ENCODE data around the gene BBS9. TPM values are rescaled to one million over a fixed set of nuclear protein-coding genes. Genes with fewer than 3 reads are reported as not detected.
"Not testable (repeated sequence)": the region's sequence is repeated elsewhere in the genome, so short reads cannot be mapped to it uniquely, and the experiment has no call there.

The BBS9 gene
- total and polyA plus RNA-seq, 2 donors: 7.3 to 72.8 TPM

DNA sequence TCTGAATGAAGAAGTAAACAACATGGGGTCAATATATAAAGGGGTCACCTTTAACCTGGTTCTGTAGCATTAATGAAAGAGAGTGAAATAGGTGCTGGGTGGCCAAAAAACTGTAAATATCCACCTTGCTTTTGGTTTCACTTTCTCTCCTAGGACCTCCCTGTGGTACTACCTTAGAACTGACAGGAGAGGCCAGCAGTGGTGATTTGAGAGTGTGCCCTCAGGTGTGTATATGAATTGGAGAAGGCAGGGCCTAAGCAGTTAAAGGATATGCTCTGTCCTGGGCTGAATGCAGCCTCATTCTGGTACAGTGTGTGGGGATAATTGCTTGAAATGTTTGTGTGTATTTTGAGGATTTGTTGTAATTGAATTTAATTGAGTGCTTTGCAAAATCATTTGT lies 62.0 kb downstream of the BBS9 start:
- Histone ChIP-seq H3K4me1 (ENCODE audit: insufficient read depth) (no peaks in the 10 kb centered on the region), H3K4me3 (ENCODE audit: low read depth, low read length) (no peak overlapping the region), H3K36me3 (ENCODE audit: insufficient read depth) (peaks cover 2% of the 10 kb centered on the region), H3K27ac (ENCODE audit: low read depth) (no peak overlapping the region)
- no peak for DNase-seq (ENCODE audit: extremely low spot score)

GRCh38 chr7:33192695-33193291 lies 63.4 kb downstream of the BBS9 start:
- no peak overlapping the region for H3K4me3 ChIP-seq (ENCODE audit: low read depth, low read length)
- peaks cover 2% of the 10 kb centered on the region for H3K36me3 ChIP-seq (ENCODE audit: insufficient read depth)
- no peak overlapping the region for H3K27ac ChIP-seq (ENCODE audit: low read depth)
- WGBS: 91% methylated on average over 2 of the region's 2 CpGs
- no peaks in the 10 kb centered on the region for H3K4me1 ChIP-seq (ENCODE audit: insufficient read depth)
- DNase-seq (ENCODE audit: extremely low spot score): no peak

DNA sequence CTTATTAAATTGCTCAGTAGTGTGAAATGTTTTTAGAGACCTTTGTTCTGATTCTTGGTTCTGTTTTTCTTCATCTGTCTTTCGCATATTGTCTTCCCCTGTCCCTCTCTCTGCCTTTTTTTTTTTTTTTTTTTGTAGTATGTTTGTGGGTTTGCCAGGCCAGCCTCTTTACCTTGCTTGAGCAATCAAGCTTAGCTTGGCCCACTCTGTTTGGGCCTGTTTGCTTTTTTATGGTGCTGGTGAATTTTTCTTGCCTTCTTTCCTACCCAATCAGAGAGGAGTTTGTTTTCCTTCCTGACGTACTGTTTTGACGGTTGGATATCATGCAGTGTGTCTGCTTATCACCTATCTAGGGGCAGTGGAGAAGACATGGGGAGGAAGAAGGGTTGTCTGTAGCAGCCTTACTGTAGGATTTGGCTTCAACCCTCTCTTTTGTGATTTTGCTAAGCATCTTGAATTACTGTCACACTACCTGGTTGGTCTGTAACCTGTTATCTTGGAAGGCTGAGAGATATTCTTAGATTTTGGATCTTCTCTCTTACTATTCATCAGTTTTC lies 64.0 kb downstream of the BBS9 start:
- DNase-seq (ENCODE audit: extremely low spot score): no peak
- Histone ChIP-seq H3K4me3 (ENCODE audit: low read depth, low read length) (no peak overlapping the region), H3K36me3 (ENCODE audit: insufficient read depth) (peaks cover 2% of the 10 kb centered on the region), H3K4me1 (ENCODE audit: insufficient read depth) (no peaks in the 10 kb centered on the region), H3K27ac (ENCODE audit: low read depth) (no peak overlapping the region)
- 98% methylated on average over 3 of the region's 3 CpGs for WGBS

DNA sequence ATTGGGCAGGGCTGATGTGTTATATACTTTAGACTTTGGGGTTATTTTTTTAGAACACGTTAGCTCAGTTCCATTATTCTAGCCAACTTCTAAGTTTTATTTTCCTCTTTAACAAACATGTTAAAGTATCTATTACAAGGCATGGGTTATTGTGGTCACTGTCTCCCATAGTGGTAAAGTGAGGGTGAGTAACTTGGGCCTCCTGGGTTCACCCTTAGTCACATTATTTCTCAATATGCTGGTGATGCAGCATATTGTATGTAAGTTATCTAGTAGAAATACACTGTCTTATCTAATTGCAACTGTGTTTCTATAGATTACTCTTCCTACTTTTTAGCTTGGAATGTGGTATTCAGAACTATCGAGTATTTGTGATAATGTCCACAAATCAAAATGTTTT lies 65.9 kb downstream of the BBS9 start:
- Histone ChIP-seq H3K4me1 (ENCODE audit: insufficient read depth) (no peaks in the 10 kb centered on the region), H3K27ac (ENCODE audit: low read depth) (no peak overlapping the region), H3K4me3 (ENCODE audit: low read depth, low read length) (no peak overlapping the region), H3K36me3 (ENCODE audit: insufficient read depth) (peaks cover under 1% of the 10 kb centered on the region)
- DNase-seq (ENCODE audit: extremely low spot score): no peak
- WGBS: 88% methylated on average over 2 of the region's 2 CpGs

- DNase-seq (ENCODE audit: extremely low spot score): no peak
- Histone ChIP-seq H3K4me3 (ENCODE audit: low read depth, low read length) (no peak overlapping the region), H3K4me1 (ENCODE audit: insufficient read depth) (no peaks in the 10 kb centered on the region), H3K27ac (ENCODE audit: low read depth) (no peak overlapping the region), H3K36me3 (ENCODE audit: insufficient read depth) (no peaks in the 10 kb centered on the region)
- WGBS: 51% methylated on average over 2 of the region's 2 CpGs
Observed at GRCh38 chr7:33196221-33196620, 66.9 kb downstream of the BBS9 start.

DNA sequence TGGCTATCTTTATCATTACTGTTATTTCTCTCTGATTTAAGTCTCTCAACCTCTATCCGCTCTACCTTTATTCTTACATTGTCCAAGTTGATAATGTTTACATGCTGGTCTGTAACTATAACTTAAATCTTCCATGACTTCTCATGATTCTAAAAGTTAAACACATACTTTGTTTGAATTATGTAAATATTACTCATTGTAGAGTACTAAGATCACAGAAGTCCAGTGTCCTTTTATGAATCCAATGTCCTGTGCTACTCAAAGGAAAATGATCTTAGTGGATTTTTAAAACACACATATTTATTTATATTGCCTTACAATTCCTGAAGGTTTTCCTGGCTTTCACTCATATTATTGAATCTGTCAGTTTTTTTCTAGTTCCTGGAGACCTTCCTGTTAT lies 70.9 kb downstream of the BBS9 start:
- Histone ChIP-seq H3K4me3 (ENCODE audit: low read depth, low read length) (no peak overlapping the region), H3K4me1 (ENCODE audit: insufficient read depth) (no peaks in the 10 kb centered on the region), H3K36me3 (ENCODE audit: insufficient read depth) (no peaks in the 10 kb centered on the region), H3K27ac (ENCODE audit: low read depth) (no peak overlapping the region)
- 99% methylated on average over 1 of the region's 1 CpG for WGBS
- DNase-seq (ENCODE audit: extremely low spot score): no peak

DNA sequence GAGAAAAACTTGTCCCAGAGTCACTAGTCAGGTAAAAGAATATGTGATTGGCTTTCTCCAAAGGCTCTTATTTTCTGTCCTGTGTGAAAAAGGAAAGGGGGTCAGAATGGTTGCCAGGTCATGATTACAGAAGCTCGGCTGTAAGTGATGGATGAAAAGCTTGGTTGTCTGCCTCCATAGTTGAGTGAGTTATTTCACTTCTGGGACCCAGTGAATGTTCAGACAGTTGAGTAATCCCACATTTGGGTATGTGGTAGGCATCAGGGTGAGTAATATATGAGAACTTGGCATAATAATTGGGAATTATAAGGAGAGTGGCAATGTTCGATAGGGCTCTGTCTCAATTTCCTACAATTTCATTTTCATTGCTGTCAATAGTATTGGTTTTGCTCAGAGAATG lies 72.5 kb downstream of the BBS9 start:
- no peaks in the 10 kb centered on the region for H3K4me1 ChIP-seq (ENCODE audit: insufficient read depth)
- no peak overlapping the region for H3K4me3 ChIP-seq (ENCODE audit: low read depth, low read length)
- no peak for DNase-seq (ENCODE audit: extremely low spot score)
- H3K36me3 ChIP-seq (ENCODE audit: insufficient read depth): no peaks in the 10 kb centered on the region
- 97% methylated on average over 2 of the region's 2 CpGs for WGBS
- no peak overlapping the region for H3K27ac ChIP-seq (ENCODE audit: low read depth)

DNA sequence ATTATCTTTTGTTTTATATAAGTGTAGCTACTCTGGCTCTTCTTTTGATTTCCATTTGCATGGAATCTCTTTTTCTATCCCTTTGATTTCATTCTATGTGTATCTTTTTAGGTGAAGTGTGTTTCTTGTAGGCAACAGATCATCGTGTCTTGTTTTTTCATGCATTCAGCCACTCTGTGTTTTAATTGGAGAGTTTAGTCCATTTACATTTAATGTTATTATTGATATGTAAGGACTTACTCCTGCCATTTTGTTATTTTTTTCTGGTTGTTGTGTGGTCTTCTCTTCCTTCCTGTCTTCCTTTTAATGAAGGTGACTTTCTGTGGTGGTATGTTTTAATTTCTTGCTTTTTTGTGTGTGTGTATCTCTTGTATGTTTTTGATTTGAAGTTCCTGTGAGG lies 81.6 kb downstream of the BBS9 start:
- WGBS: 99% methylated on average over 1 of the region's 1 CpG
- DNase-seq (ENCODE audit: extremely low spot score): no peak
- H3K4me1 ChIP-seq (ENCODE audit: insufficient read depth): no peaks in the 10 kb centered on the region
- no peak overlapping the region for H3K4me3 ChIP-seq (ENCODE audit: low read depth, low read length)
- H3K36me3 ChIP-seq (ENCODE audit: insufficient read depth): no peaks in the 10 kb centered on the region
- H3K27ac ChIP-seq (ENCODE audit: low read depth): no peak overlapping the region

- DNase-seq (ENCODE audit: extremely low spot score): no peak
- H3K4me1 ChIP-seq (ENCODE audit: insufficient read depth): no peaks in the 10 kb centered on the region
- no peak overlapping the region for H3K27ac ChIP-seq (ENCODE audit: low read depth)
Observed at GRCh38 chr7:33212144-33212543, 82.8 kb downstream of the BBS9 start.

DNA sequence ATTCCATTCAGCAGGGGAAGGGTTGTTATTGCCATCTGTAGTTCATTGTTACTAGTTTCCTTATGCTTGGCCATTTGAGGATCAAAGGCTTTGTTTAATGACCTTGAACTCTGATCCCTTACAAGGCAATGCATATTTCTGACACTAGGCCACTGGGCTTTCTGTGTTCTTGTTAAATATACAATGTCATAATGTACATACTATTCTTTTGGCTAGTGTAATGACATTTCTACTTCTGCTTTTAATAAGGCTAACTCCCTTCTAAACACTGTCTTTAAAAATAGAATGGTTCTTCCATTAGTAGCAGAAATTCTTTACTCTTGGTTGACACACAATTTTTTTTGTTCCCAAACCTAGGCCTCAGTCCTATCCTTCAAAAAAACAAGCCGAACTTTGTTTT lies 86.6 kb downstream of the BBS9 start:
- Histone ChIP-seq H3K4me3 (ENCODE audit: low read depth, low read length) (no peak overlapping the region), H3K27ac (ENCODE audit: low read depth) (no peak overlapping the region), H3K36me3 (ENCODE audit: insufficient read depth) (no peaks in the 10 kb centered on the region), H3K4me1 (ENCODE audit: insufficient read depth) (no peaks in the 10 kb centered on the region)
- WGBS: 43% methylated on average over 1 of the region's 1 CpG
- no peak for DNase-seq (ENCODE audit: extremely low spot score)

More at GRCh38 chr7:33212144-33212543, 82.8 kb downstream of the BBS9 start:
- WGBS: 92% methylated on average over 2 of the region's 2 CpGs
- Histone ChIP-seq H3K4me3 (ENCODE audit: low read depth, low read length) (no peak overlapping the region), H3K36me3 (ENCODE audit: insufficient read depth) (no peaks in the 10 kb centered on the region)

DNA sequence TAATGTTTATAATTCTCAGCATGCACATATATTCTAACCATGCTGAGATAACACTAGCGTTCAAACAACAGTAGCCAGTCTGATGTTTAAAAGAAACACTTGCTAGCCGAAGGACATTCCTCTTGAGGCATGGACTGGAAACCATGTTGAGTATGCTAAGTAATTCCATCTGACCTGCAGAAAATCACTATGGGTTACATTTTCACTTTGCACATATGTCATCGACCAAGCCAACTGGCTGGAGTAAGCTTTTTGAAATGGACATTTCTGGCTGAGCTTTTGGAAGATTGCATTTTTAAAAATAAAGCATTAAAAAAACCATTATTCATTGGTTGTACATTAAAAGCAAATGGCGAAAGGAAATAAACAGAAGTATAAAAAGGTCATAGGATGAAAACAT lies 88.2 kb downstream of the BBS9 start:
- no peak for DNase-seq (ENCODE audit: extremely low spot score)
- WGBS: 87% methylated on average over 4 of the region's 4 CpGs
- no peak overlapping the region for H3K4me3 ChIP-seq (ENCODE audit: low read depth, low read length)
- H3K36me3 ChIP-seq (ENCODE audit: insufficient read depth): no peaks in the 10 kb centered on the region
- H3K27ac ChIP-seq (ENCODE audit: low read depth): no peak overlapping the region
- H3K4me1 ChIP-seq (ENCODE audit: insufficient read depth): no peaks in the 10 kb centered on the region

GRCh38 chr7:33218841-33219535 lies 89.6 kb downstream of the BBS9 start:
- 97% methylated on average over 38 of the region's 38 CpGs for WGBS
- H3K4me1 ChIP-seq (ENCODE audit: insufficient read depth); H3K4me3 ChIP-seq (ENCODE audit: low read depth, low read length); DNase-seq (ENCODE audit: extremely low spot score); H3K27ac ChIP-seq (ENCODE audit: low read depth); H3K36me3 ChIP-seq (ENCODE audit: insufficient read depth): not testable (repeated sequence)

DNA sequence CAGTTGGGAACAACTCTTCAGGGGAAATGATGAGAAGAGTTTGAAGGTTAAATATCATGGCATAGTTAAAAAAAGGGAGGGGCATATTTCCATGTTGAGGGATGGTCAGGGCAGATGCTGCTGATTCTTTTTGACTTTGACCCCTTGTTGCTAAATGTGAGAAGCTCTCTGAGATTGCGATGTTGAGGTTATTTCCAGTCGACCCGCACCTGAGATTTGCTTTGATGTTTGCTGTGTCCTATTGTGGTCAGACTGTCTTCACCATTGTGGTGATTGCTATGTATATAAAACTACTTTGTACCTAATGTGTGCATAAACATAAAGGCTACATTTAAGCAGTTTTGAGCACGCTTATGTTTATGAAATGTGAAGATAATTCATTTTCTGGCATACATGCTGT lies 90.9 kb downstream of the BBS9 start:
- H3K27ac ChIP-seq (ENCODE audit: low read depth): no peak overlapping the region
- no peaks in the 10 kb centered on the region for H3K36me3 ChIP-seq (ENCODE audit: insufficient read depth)
- H3K4me3 ChIP-seq (ENCODE audit: low read depth, low read length): no peak overlapping the region
- WGBS: 96% methylated on average over 4 of the region's 4 CpGs
- DNase-seq (ENCODE audit: extremely low spot score): no peak
- H3K4me1 ChIP-seq (ENCODE audit: insufficient read depth): no peaks in the 10 kb centered on the region

GRCh38 chr7:33221390-33221789 lies 92.0 kb downstream of the BBS9 start:
- Histone ChIP-seq H3K36me3 (ENCODE audit: insufficient read depth) (no peaks in the 10 kb centered on the region), H3K27ac (ENCODE audit: low read depth) (no peak overlapping the region), H3K4me1 (ENCODE audit: insufficient read depth) (no peaks in the 10 kb centered on the region), H3K4me3 (ENCODE audit: low read depth, low read length) (no peak overlapping the region)
- WGBS: 97% methylated on average over 1 of the region's 1 CpG
- no peak for DNase-seq (ENCODE audit: extremely low spot score)
